Measurements from ENCODE around the gene LPCAT4.
"Not testable (repeated sequence)": the region's sequence is repeated elsewhere in the genome, so short reads cannot be mapped to it uniquely, and the experiment has no call there.

Gene LPCAT4

DNA sequence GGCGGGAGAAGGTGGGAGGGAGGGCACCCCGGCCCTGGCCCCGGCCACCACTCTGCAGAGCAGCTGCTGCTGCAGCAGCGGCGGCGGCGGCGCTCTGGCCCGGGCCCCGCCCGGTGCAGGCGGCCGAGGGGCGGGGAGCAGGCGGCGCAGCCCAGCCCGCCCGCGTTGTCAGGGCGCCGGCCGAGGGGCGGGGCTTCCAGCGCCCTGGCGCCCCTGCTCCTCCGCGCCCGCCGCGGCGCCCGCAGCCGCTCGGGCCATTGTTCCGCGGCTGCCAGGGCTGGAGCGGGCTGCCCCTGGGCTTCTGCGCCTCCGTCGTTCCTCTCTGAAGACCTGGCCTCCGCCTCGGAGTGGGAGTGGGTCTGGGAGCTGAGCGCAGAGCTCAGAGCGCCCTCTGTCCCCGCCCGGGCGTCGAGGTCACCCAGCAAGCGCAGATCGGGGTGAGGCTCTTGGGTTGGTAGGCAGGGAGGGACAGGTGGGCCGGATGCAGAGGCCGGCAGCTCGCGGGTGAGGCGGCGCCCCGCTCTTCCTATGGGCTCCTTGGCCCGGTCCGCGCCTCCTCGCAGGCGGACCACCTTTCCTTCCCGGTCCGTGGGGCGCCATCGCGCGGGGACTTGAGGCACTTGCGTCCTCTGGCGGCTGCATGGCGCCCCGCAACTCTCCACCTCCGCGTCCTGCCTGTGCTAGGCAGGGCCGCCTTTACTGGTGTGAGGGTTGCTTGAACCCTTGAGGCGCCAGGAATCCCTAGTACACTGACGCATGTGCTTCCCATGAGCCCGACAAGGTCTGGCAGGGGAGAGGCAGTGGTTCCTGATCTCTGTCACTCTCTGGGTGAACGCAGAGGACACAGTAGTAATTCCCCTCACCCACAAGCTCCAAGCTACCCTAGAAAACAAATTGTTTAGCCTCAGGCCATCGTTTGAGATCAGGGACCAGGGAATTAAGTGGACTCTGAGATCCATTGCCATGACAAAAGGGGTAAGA, at the start of gene LPCAT4:
TSS of gene LPCAT4 (minus strand) at position 96 of the 981 bp plus-strand sequence. CDS start 96 bp downstream, outside the sequence.
- TF ChIP-seq, protein P1, sequence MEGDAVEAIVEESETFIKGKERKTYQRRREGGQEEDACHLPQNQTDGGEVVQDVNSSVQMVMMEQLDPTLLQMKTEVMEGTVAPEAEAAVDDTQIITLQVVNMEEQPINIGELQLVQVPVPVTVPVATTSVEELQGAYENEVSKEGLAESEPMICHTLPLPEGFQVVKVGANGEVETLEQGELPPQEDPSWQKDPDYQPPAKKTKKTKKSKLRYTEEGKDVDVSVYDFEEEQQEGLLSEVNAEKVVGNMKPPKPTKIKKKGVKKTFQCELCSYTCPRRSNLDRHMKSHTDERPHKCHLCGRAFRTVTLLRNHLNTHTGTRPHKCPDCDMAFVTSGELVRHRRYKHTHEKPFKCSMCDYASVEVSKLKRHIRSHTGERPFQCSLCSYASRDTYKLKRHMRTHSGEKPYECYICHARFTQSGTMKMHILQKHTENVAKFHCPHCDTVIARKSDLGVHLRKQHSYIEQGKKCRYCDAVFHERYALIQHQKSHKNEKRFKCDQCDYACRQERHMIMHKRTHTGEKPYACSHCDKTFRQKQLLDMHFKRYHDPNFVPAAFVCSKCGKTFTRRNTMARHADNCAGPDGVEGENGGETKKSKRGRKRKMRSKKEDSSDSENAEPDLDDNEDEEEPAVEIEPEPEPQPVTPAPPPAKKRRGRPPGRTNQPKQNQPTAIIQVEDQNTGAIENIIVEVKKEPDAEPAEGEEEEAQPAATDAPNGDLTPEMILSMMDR (conservative IDR thresholded peaks at IDR 0.05; ENCODE audit: low read depth, low read length): peak; percentile 82
- peak; percentile 91 for DNase-seq (ENCODE audit: low read depth)
- peak within 1 kb of the TSS; percentile 93 for H3K4me3 ChIP-seq (ENCODE audit: low read depth, low read length)

- H3K4me3 ChIP-seq (ENCODE audit: low read depth, low read length); DNase-seq (ENCODE audit: low read depth): not testable (repeated sequence)
These were observed 42.5 kb upstream of the LPCAT4 start for GRCh38 chr15:34409511-34409910.

GRCh38 chr15:34408973-34409372, 42.0 kb upstream of the LPCAT4 start:
- DNase-seq (ENCODE audit: low read depth); H3K4me3 ChIP-seq (ENCODE audit: low read depth, low read length): not testable (repeated sequence)

- not testable (repeated sequence) for H3K4me3 ChIP-seq (ENCODE audit: low read depth, low read length); DNase-seq (ENCODE audit: low read depth)
These were observed 36.9 kb upstream of the LPCAT4 start for GRCh38 chr15:34403899-34404298.

DNA sequence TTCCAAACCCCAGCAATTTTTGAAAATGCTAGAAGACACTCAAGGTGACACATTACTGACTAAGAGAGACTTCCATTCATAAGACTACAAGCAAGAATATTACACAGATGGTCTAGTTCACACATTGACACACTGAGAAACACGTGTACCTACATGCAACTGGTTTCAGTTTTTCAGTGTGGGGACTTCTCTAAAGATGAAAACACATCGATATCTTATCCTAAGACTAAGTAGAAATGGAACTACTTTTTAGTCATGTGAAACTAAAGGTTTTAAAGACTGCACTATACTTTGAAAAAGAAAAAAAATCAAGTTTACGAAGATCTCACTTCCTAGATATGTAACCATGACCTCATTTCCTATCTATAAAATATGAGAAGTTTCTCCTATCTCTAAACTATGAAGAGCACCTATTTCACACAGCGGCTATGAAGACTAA, 36.2 kb upstream of the LPCAT4 start:
- H3K4me3 ChIP-seq (ENCODE audit: low read depth, low read length); DNase-seq (ENCODE audit: low read depth): not testable (repeated sequence)

DNA sequence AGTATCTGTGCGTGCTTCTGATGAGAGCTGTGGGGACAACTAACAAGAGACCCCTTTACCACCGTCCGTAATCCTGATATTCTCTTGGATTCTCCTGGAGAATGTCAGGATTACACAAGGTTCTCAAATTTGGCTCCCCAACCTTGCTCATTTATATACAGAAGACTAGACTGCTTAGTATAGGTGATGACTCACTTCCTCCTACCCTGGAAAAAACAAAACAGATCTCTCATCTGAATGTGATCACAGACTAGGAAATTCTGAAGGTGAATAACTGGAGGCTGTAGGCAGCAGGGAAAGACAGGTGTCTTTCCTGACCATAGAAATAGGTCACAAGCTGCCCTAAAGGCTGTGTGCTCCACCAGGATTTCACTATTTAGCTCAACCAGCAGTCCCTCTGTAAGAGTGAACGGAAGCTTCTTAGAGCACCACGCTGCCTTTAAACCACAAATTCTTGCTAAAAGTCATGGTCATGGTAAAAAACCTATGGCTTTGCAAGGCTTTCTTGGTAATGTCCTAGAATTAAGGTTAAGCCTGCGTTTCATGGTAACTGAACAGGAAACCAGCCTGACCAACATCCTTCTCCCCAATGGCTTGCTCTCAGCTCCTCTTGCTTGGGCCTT, 30.8 kb upstream of the LPCAT4 start:
- DNase-seq (ENCODE audit: low read depth); H3K4me3 ChIP-seq (ENCODE audit: low read depth, low read length): not testable (repeated sequence)

DNA sequence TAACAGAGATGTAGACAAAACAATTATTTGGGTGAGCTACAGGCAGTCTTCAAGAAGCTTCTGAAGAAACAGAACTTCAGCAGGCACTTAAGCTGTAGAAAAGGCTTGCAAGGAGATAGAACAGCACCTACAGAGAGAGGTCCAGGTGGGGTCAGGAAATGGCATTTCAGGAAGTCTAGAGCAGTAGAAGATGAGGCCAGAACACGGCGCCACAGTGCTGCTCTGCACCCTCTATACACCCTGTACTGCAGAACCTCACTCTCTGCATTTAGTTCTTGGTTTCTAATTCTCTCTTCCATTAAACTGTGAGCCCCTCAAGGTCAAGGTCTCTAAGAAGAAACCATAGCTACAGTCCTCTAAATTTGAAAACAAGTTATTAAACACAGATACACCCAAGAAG, 26.0 kb upstream of the LPCAT4 start:
- not testable (repeated sequence) for H3K4me3 ChIP-seq (ENCODE audit: low read depth, low read length); DNase-seq (ENCODE audit: low read depth)

GRCh38 chr15:34389594-34390086, 22.6 kb upstream of the LPCAT4 start:
- DNase-seq (ENCODE audit: low read depth); H3K4me3 ChIP-seq (ENCODE audit: low read depth, low read length): not testable (repeated sequence)

DNA sequence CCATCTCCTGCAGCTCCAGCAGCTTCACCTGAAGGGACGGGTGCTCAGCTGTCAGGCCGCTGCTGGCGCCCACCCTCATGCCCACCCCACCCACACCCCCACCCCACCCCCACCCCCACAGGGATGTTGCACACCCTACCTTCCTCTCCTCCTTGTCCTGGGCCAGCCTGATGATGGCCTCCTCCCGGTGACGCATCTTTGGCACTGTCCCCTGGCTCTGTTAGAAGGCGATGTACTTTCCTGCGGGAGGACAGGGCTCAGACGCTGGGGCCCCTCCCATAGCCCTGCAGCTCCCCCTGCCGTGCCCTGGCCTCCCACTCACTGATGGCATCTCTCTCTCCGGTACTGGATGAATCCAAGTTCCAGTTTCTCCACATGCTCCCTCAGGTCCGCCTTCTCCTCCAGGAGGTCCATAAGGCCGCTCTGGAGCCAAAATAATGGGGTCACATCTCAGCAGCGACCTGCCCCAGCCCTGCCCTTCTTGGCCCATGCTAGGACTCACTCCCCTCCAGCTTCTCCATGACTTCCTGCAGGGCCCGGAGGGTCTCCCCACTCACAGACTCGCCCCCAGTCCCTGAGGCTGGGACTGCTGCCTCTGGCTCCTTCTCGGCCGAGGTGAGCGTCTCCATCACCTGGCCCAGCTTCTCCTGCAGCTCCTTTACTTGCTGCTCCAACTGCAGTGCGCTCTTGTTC, 15.0 kb upstream of the LPCAT4 start:
- H3K4me3 ChIP-seq (ENCODE audit: low read depth, low read length); DNase-seq (ENCODE audit: low read depth): not testable (repeated sequence)

DNA sequence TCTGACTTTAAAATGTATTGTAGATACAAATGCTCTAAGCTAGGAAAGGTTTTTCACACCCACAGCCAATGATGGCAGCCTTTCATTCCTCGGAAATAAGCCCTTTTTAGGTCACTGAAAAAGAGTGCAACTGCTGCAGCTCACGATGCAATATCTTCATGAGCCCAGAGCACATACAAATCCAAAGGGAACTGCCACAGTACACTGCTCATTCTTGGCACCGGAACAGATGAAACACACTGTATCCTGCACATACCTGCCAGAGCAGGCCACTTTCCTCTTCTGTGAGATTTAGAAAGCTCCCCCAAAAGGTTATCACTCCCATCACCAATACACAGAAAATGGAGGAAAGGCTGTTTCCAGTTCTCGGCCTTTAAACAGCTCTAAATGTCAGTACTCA, 13.5 kb upstream of the LPCAT4 start:
- not testable (repeated sequence) for H3K4me3 ChIP-seq (ENCODE audit: low read depth, low read length)

GRCh38 chr15:34376856-34377255, 9.9 kb upstream of the LPCAT4 start:
- no peak for DNase-seq (ENCODE audit: low read depth)
- TF ChIP-seq, protein P1 (conservative IDR thresholded peaks at IDR 0.05; ENCODE audit: low read depth, low read length): no peak
- H3K4me3 ChIP-seq (ENCODE audit: low read depth, low read length): no peak overlapping the region

More for the DNA sequence above, 13.5 kb upstream of the LPCAT4 start:
- not testable (repeated sequence) for DNase-seq (ENCODE audit: low read depth)

GRCh38 chr15:34375541-34375940, 8.5 kb upstream of the LPCAT4 start:
- not testable (repeated sequence) for DNase-seq (ENCODE audit: low read depth); H3K4me3 ChIP-seq (ENCODE audit: low read depth, low read length)
